Activated naive CD4-positive, alpha-beta T cell treated with Interleukin-2 at 50 U/mL for 16 hours (primary cell): ENCODE data around the gene CACNA1I.

Experiments
- DNase-seq: peaks from one replicate; pipeline ENCODE4 v3.0.0-alpha.2; 2020

The CACNA1I gene

DNA sequence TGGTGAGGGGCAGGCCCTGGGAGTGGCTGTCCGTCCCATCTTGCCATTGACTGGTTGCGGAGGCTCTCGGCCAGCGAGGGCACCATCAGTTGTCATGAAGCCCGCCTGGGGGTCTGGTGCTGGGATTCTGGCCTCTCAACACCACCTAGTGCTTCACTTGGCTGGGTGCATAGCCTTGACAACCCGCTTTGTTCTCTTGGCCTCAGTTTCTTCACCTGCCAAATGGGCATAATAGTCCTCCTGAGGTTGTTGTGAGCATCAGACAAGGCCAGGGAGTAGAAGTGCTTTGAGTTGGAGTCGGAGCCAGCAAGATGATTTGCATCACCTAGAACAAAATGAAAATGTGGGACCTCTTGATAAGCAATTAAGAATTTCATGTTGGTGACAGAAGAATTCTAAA lies 1.5 kb upstream of the CACNA1I start:
- DNase-seq = no peak

DNA sequence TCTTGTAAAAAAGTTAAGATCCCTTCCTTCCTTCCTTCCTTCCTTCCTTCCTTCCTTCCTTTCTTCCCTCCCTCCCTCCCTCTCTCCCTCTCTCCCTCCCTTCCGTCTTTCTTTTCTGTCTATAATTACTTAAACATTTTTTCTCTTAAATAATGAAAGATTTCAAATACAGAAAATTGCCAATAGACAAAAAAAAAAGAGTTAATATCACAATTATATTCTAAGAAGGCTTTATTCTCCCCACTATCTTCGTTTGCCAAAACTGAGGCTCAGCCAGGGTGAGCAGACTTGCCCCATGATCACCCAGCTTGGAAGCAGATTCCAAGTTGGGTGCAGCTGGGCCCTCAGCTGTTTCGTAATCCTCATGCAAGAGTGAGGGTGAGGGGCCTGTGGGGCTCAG lies 327 bp upstream of the CACNA1I start:
- no peak for DNase-seq

DNA sequence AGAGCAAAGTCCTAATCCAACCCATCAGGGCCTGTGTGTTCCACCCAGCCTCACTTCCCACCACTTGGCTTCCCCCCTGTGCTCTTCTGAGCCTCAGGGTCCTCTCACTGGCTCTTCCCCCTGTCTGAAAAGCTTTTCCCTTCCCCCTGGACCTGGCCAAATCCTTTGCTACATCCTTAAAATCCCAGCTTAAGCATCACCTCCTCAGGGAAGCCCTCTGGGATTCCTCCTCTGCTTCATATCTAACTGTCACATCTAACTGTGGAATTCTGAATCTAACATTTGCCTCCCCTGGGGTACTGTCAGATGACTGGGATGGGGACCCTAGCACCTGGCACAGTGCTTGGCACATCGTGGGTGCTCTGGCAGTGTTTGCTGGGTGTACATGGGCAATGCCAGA lies 985 bp downstream of the CACNA1I start:
- no peak for DNase-seq

- no peak for DNase-seq
These were observed 4.4 kb downstream of the CACNA1I start for GRCh38 chr22:39574779-39575551.

- no peak for DNase-seq
These were observed 4.9 kb downstream of the CACNA1I start for GRCh38 chr22:39575552-39575825.

DNA sequence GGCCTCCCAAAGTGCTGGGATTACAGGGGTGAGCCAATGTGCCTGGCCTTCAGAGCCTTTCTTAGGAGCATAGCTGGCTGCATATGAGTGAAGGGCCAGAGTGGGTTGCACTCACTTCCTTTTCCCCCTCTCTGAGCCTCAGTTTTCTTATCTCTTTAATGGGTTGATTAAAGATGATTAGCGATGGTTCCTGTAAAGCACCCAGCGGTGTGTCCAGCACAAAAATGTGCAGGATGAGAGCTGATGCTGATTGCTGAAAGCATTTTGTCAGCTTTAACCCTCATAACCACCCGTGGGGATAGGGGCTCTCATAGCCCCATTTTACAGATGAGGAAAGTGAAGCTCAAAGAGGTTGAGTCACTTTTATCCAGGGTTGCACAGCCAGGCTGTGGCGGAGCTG lies 5.5 kb downstream of the CACNA1I start:
- DNase-seq = no peak

GRCh38 chr22:39577366-39577765 lies 6.8 kb downstream of the CACNA1I start:
- DNase-seq = no peak

- DNase-seq = no peak
These were observed 7.3 kb downstream of the CACNA1I start for GRCh38 chr22:39577900-39578299.

- DNase-seq = no peak
These were observed 9.5 kb downstream of the CACNA1I start for GRCh38 chr22:39580006-39580441.

DNA sequence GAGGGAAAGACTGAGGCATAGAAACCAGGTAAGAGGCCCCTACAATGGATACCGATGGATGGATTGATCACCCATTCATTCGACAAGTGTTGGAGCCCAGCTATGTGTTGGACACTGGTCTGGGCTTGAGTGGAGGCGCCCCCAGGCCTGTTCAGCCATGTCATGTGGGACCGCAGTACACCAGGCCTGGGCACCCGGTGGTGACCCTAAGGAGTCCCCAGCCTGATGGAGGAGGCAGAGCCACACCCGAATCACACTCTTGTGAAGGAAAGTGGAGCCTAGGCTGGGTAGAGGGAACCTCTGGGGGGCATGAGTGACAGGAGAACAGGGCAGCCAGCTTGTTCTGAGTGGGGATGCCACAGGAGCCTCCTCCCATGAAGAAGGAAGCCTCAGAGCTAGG lies 10.2 kb downstream of the CACNA1I start:
- DNase-seq = no peak

- DNase-seq = no peak
These were observed 10.8 kb downstream of the CACNA1I start for GRCh38 chr22:39581303-39581702.

GRCh38 chr22:39583066-39583667 lies 12.6 kb downstream of the CACNA1I start:
- DNase-seq = no peak

GRCh38 chr22:39589875-39590274 lies 19.3 kb downstream of the CACNA1I start:
- DNase-seq = no peak

DNA sequence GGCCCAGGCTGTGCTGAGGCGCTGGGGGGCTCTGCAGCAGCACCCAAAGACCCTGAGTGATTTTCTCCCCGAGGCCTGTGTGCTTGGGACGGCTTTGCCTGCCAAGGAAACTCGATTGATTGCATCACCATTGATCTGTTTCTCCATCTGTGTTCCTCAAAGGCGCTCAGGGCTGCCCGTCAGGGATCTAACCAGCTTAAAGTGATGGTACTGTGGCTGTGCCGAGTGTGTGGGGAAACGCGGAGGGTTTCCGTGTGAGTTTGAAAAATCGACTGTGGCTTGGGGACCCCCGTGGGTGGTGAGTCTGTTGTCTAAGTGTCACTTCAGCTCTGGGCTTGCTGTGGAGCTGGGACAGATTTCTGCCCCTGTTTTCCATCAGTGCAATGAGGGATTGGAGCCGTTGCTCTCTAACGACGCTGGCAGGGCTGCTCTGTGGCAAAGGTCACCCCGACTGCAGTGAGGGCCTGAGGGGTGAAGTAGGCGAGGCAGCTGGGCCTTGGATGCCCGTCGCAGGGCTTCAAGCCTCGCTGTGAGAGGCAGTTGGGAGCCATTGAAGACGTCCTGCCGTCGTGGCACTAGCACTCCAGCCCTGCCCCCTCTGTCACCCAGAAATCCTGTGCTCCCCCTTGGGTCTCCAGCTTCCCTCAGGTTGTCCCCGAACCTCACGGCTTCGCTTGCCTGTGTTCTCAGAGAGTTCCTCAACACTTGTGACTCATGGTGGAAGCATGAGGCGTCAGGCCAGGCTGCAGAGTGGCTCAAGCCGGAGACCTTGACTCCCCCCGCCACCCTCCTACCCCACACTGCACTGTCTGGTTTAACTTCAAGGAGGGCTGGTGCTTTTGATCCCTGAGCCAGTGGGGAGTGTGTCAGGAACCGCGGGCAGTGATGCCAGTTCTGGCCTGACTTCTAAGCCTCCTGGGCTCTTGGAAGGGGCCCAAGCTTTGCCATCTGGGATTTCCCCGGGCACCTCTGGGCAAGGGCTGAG lies 21.8 kb downstream of the CACNA1I start:
- no peak for DNase-seq

DNA sequence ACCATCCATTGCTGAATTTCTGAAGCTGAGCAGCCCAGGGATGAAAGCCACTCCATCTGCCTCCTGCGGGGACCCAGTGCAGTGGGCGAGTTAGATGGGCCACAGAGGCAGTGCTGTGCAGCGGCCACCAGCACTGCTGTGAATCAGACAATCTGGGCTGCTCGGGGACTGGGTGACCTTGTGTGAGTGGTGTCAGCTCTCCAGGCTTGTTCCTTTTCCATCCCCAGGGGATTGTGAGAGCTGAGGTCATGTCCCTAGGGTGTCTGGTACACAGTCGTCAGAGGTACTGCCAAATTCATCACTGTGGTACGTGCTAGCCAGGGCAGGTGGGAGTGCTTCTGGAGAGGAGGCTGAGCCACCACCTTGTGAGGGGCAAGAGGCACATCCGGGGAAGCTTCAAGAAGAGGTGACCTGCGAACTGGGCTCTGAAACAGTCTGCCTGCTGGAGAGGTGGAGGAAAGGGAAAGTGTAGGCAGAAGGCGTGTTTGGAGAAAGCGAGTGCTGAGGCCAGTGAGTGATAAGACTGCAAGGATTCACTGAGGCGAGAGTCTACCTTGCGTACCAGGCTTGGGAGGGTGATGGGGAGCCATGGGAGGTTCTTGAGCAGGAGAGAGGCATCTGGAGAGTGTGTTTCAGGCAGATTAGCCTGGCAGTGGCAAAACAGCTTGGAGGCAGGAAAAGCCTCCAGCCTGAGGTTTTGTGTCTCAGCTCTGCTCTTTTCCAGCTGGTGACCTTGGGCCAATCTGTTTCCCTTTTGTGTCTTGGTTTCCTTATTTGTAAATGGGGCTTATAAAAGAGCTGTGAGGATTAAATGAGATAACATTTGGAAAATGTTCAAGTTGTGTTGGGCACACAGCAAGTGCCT lies 22.7 kb downstream of the CACNA1I start:
- DNase-seq = no peak

- no peak for DNase-seq
These were observed 23.4 kb downstream of the CACNA1I start for GRCh38 chr22:39593931-39594285.

GRCh38 chr22:39594411-39594810 lies 23.9 kb downstream of the CACNA1I start:
- DNase-seq = no peak

DNA sequence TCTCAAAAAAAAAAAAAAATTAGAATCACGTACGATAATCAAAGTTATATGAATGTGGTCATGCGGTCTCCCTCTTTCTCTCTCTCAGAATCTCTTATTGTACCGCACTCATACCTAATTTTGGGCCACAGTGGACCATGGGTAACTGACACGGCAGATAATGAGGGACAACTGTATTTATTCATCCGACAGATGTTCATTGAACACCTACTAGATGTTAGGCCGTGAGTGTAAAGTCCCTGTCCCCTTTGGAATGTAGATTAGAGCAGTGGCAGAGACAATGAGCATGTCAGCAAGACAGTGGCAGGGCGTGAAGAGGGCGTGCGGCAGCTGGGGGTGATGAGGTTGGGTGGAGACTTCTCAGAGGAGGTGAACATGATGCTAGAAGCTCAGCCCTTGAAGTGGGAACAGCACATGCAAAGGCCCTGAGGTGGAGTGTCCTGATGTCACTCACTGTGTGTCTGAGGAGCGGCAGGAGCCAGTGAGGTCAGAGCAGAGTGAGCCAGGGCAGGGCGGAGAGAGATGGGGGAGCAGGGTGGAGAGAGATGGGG lies 25.1 kb downstream of the CACNA1I start:
- DNase-seq = no peak

- no peak for DNase-seq
These were observed 26.0 kb downstream of the CACNA1I start for GRCh38 chr22:39596601-39597000.

GRCh38 chr22:39597236-39597869 lies 26.8 kb downstream of the CACNA1I start:
- DNase-seq = no peak

GRCh38 chr22:39598017-39598965 lies 27.7 kb downstream of the CACNA1I start:
- DNase-seq = peak; percentile 68
